H9 (cell line): ENCODE measurements around the gene ZMYND8. TPM values are rescaled to one million over a fixed set of nuclear protein-coding genes. Genes with fewer than 3 reads are reported as not detected.

Experiments used
- DNase-seq: peaks from one replicate; pipeline ENCODE4 v3.0.0-alpha.2; 2017
- H2AFZ ChIP-seq: one replicate; pipeline ENCODE4 v1.6.1; 2013; ENCODE audit warnings: mild to moderate bottlenecking, low read length, control low read depth, moderate library complexity
- H2AK5ac ChIP-seq: 2 replicates; pipeline ENCODE4 v1.6.1; 2013; ENCODE audit warnings: low read length, control low read depth, mixed read lengths; ENCODE audit not compliant: insufficient read length
- H2BK120ac ChIP-seq: one replicate; pipeline ENCODE4 v1.6.1; 2013; ENCODE audit warnings: low read depth, mild to moderate bottlenecking, low read length, control low read depth, inconsistent platforms; ENCODE audit not compliant: poor library complexity, severe bottlenecking
- H2BK12ac ChIP-seq: 2 replicates; pipeline ENCODE4 v1.6.1; 2013; ENCODE audit warnings: low read length, control low read depth, mixed read lengths, low read depth; ENCODE audit not compliant: insufficient read length
- H2BK15ac ChIP-seq: 2 replicates; pipeline ENCODE4 v1.6.1; 2013; ENCODE audit warnings: low read depth, low read length, control low read depth
- H2BK20ac ChIP-seq: one replicate; pipeline ENCODE4 v1.6.1; 2013; ENCODE audit warnings: low read depth, mild to moderate bottlenecking, low read length, control low read depth, inconsistent platforms; ENCODE audit not compliant: poor library complexity, severe bottlenecking
- H2BK5ac ChIP-seq: 2 replicates; pipeline ENCODE4 v1.6.1; 2013; ENCODE audit warnings: low read length, control low read depth, mixed read lengths; ENCODE audit not compliant: insufficient read length
- H3K14ac ChIP-seq: 2 replicates; pipeline ENCODE4 v1.6.1; 2013; ENCODE audit warnings: low read length, control low read depth; ENCODE audit not compliant: insufficient read depth
- H3K18ac ChIP-seq: 2 replicates; pipeline ENCODE4 v1.6.1; 2013; ENCODE audit warnings: low read depth, mild to moderate bottlenecking, mixed read lengths, low read length, control low read depth; ENCODE audit not compliant: insufficient read length
- H3K23ac ChIP-seq: 2 replicates; pipeline ENCODE4 v1.6.1; 2013; ENCODE audit warnings: low read length, control low read depth, mixed read lengths, low read depth; ENCODE audit not compliant: insufficient read length
- H3K23me2 ChIP-seq: 2 replicates; pipeline ENCODE4 v1.6.1; 2013; ENCODE audit warnings: low read depth, mild to moderate bottlenecking, mixed read lengths, low read length, control low read depth; ENCODE audit not compliant: insufficient read length, poor library complexity, severe bottlenecking
- H3K27ac ChIP-seq: 2 replicates; pipeline ENCODE4 v1.5.1; 2013; ENCODE audit warnings: low read length, control low read depth, mixed read lengths, low read depth; ENCODE audit not compliant: insufficient read length
- H3K27me3 ChIP-seq: 2 replicates; pipeline ENCODE4 v1.6.1; 2013; ENCODE audit warnings: low read length, control low read depth, inconsistent platforms; ENCODE audit not compliant: insufficient read depth
- H3K4ac ChIP-seq: 2 replicates; pipeline ENCODE4 v1.6.1; 2013; ENCODE audit warnings: low read depth, mild to moderate bottlenecking, control low read depth, inconsistent platforms, low read length, moderate library complexity
- H3K4me1 ChIP-seq: 2 replicates; pipeline ENCODE4 v1.6.1; 2013; ENCODE audit warnings: low read length, control low read depth, inconsistent platforms; ENCODE audit not compliant: insufficient read depth
- H3K4me2 ChIP-seq: 2 replicates; pipeline ENCODE4 v1.6.1; 2013; ENCODE audit warnings: low read length, control low read depth, mixed read lengths; ENCODE audit not compliant: insufficient read length, insufficient read depth
- H3K56ac ChIP-seq: 2 replicates; pipeline ENCODE4 v1.6.1; 2013; ENCODE audit warnings: low read depth, mild to moderate bottlenecking, mixed read lengths, low read length, control low read depth; ENCODE audit not compliant: insufficient read length
- H3K79me1 ChIP-seq: 2 replicates; pipeline ENCODE4 v1.6.1; 2013; ENCODE audit warnings: low read depth, mild to moderate bottlenecking, moderate library complexity, low read length, control low read depth, inconsistent platforms; ENCODE audit not compliant: insufficient read depth, poor library complexity, severe bottlenecking
- H3K79me2 ChIP-seq: 2 replicates; pipeline ENCODE4 v1.6.1; 2013; ENCODE audit warnings: low read length, control low read depth, inconsistent platforms; ENCODE audit not compliant: insufficient read depth
- H3K9ac ChIP-seq: 2 replicates; pipeline ENCODE4 v1.6.1; 2013; ENCODE audit warnings: low read length, control low read depth, mixed read lengths; ENCODE audit not compliant: insufficient read length; ENCODE audit errors: extremely low read depth
- H3K9me3 ChIP-seq: one replicate; pipeline ENCODE4 v1.6.1; 2013; ENCODE audit warnings: low read depth, low read length, inconsistent platforms; ENCODE audit not compliant: control insufficient read depth
- H3T11ph ChIP-seq: one replicate; pipeline ENCODE4 v1.6.1; 2013; ENCODE audit warnings: mild to moderate bottlenecking, low read length, control low read depth, inconsistent platforms
- H4K20me1 ChIP-seq: one replicate; pipeline ENCODE4 v1.6.1; 2013; ENCODE audit not compliant: control insufficient read depth, insufficient read length, insufficient read depth
- H4K5ac ChIP-seq: 2 replicates; pipeline ENCODE4 v1.6.1; 2013; ENCODE audit warnings: low read depth, mild to moderate bottlenecking, mixed read lengths, low read length, control low read depth; ENCODE audit not compliant: insufficient read length
- H4K8ac ChIP-seq: replicated peaks from 2 replicates; pipeline ENCODE4 v1.6.1; 2013; ENCODE audit warnings: low read length, control low read depth, mixed read lengths, low read depth; ENCODE audit not compliant: insufficient read length
- H4K91ac ChIP-seq: 2 replicates; pipeline ENCODE4 v1.6.1; 2013; ENCODE audit warnings: low read depth, mild to moderate bottlenecking, moderate library complexity, mixed read lengths, low read length, control low read depth; ENCODE audit not compliant: insufficient read length
- H3K27ac Mint-ChIP-seq, 3 experiments: 2 replicates in 2 of 3; 3 replicates in 1 of 3; pipeline ENCODE4 v1.8.0; 2020 to 2021; ENCODE audit warnings: mixed read lengths in 3 of 3, mild to moderate bottlenecking in 1 of 3, moderate library complexity in 1 of 3
- H3K27me3 Mint-ChIP-seq: 2 replicates; pipeline ENCODE4 v1.8.0; 2021; ENCODE audit warnings: low read depth, mild to moderate bottlenecking, moderate library complexity, mixed read lengths
- H3K36me3 Mint-ChIP-seq, 3 experiments: 2 replicates in 2 of 3; 3 replicates in 1 of 3; pipeline ENCODE4 v1.8.0; 2020 to 2021; ENCODE audit warnings: low read depth in 3 of 3, mixed read lengths in 3 of 3; ENCODE audit not compliant: insufficient read depth in 1 of 3
- H3K4me1 Mint-ChIP-seq, 2 experiments: 2 replicates each; pipeline ENCODE4 v1.8.0; 2020; ENCODE audit warnings: mixed read lengths in 2 of 2
- H3K4me3 Mint-ChIP-seq, 2 experiments: 2 replicates in 1 of 2; 3 replicates in 1 of 2; pipeline ENCODE4 v1.8.0; 2020 to 2021; ENCODE audit warnings: mild to moderate bottlenecking in 2 of 2, mixed read lengths in 2 of 2, moderate library complexity in 1 of 2
- H3K9me3 Mint-ChIP-seq, 2 experiments: 2 replicates in 1 of 2; 3 replicates in 1 of 2; pipeline ENCODE4 v1.8.0; 2020; ENCODE audit warnings: mild to moderate bottlenecking in 2 of 2, mixed read lengths in 2 of 2, moderate library complexity in 1 of 2
- CTCF ChIP-seq: fragments of 200-600 bp; sonication (generic); conservative IDR thresholded peaks from 3 replicates; pipeline ENCODE4 v1.8.0; 2021; ENCODE audit warnings: antibody characterized with exemption, mild to moderate bottlenecking
- WGBS: extraction: QIAGEN DNeasy Blood & Tissue Kit; methylation state at CpG from one replicate; pipeline ENCODE4 v1.1.7; 2013; ENCODE audit warnings: missing lambda C conversion rate, low lambda C conversion rate, mixed read lengths; ENCODE audit not compliant: insufficient read length; ENCODE audit errors: extremely low coverage; 5-methylcytosine and 5-hydroxymethylcytosine counted together
- total RNA-seq: library from RNA; stranded (reverse); gene quantifications from 2 replicates; pipeline ENCODE4 v1.2.1, GENCODE V29; 2021

ZMYND8 gene
- total RNA-seq, 1 experiment from 2014 or later: 158 TPM

GRCh38 chr20:47161411-47161810 lies 195.1 kb downstream of the ZMYND8 start:
- Histone ChIP-seq H3K4ac (no peak overlapping the region), H4K91ac (no peak overlapping the region), H3K18ac (no peak overlapping the region), H3K27me3 (no peaks in the 10 kb centered on the region), H2AFZ (no peak overlapping the region), H3K14ac (no peak overlapping the region), H2BK15ac (no peak overlapping the region), H2BK5ac (no peak overlapping the region), H2BK12ac (no peak overlapping the region), H3K79me1 (no peaks in the 10 kb centered on the region), H2BK20ac (no peak overlapping the region), H3K23me2 (no peaks in the 10 kb centered on the region), H3K79me2 (no peaks in the 10 kb centered on the region), H2BK120ac (no peak overlapping the region), H2AK5ac (no peak overlapping the region), H3K23ac (no peak overlapping the region), H3K4me1 (no peaks in the 10 kb centered on the region), H3K9me3 (no peaks in the 10 kb centered on the region), H3K9ac (no peak overlapping the region), H4K8ac (no peak overlapping the region), H4K5ac (no peak overlapping the region), H3T11ph (no peak overlapping the region), H3K4me2 (no peak overlapping the region), H3K27ac (no peak overlapping the region), H3K56ac (no peak overlapping the region), H4K20me1 (no peaks in the 10 kb centered on the region)
- Mint-ChIP-seq H3K27me3 (no peaks in the 10 kb centered on the region; the same call in 1 of the 2 replicates), H3K4me3 (no peak overlapping the region), H3K27ac (no peak overlapping the region; a peak in 1 of 7 replicates), H3K4me1 (0 out of 4 replicates have a peak, but pooled peaks cover 0 to 2% of the 10 kb centered on the region in 2 experiments), H3K36me3 (peaks cover 0 to 5% (median 3%) of the 10 kb centered on the region in 3 experiments; a peak in 5 of 7 replicates), H3K9me3 (peaks cover 0 to 5% of the 10 kb centered on the region in 2 experiments; a peak in 4 of 5 replicates)
- no CpG with 5 or more reads among the region's 10 CpGs for WGBS
- DNase-seq: no peak
- TF ChIP-seq CTCF: no peak
